Testis (tissue), 3 donors: ENCODE measurements around the gene ENAH. TPM values are rescaled to one million over a fixed set of nuclear protein-coding genes. Genes with fewer than 3 reads are reported as not detected.

ENCODE experiments used
- DNase-seq: peaks from one replicate; pipeline ENCODE4 v3.0.0-alpha.2; 2019
- H3K27ac ChIP-seq, 2 donors: fragments of 200-600 bp; sonication (generic); one replicate each; pipeline ENCODE4 v1.5.1; 2019
- H3K27me3 ChIP-seq: fragments of 200-600 bp; sonication (generic); one replicate; pipeline ENCODE4 v1.5.1; 2019
- H3K36me3 ChIP-seq: fragments of 200-600 bp; sonication (generic); one replicate; pipeline ENCODE4 v1.5.1; 2017; ENCODE audit warnings: low read depth; ENCODE audit errors: missing control alignments
- H3K4me1 ChIP-seq: fragments of 200-600 bp; sonication (generic); one replicate; pipeline ENCODE4 v1.5.1; 2019
- H3K4me3 ChIP-seq, 2 donors: fragments of 200-600 bp; sonication (generic); one replicate each; pipeline ENCODE4 v1.5.1; 2017 to 2019
- H3K9me3 ChIP-seq: fragments of 200-600 bp; sonication (generic); one replicate; pipeline ENCODE4 v1.5.1; 2017
- POLR2A ChIP-seq: fragments of 450-650 bp; IDR thresholded peaks from one replicate; pipeline ENCODE4 v1.6.1; 2017; ENCODE audit warnings: antibody characterized with exemption, mild to moderate bottlenecking, moderate library complexity
- WGBS, 2 donors: methylation state at CpG; one replicate each; pipeline ENCODE4 v1.1.5; 2018; 5-methylcytosine and 5-hydroxymethylcytosine counted together
- intact Hi-C: fragments of 100-400 bp; cut with DNase I; formaldehyde crosslinking; loops from one replicate; pipeline ENCODE4 v1.15.1; 2023; ENCODE audit warnings: low total_unique reads
- polyA plus RNA-seq: library from polyadenylated mRNA; stranded (reverse); fragments of 350-450 nt; fragmentation: Illumina TruSeq; extraction: RNeasy Lipid Tissue Mini Kit (QIAGEN cat#74804); gene quantifications from one replicate; pipeline ENCODE4 v1.2.3, GENCODE V29; 2014; ENCODE audit warnings: low read depth, low replicate concordance; ENCODE audit not compliant: insufficient read depth
- total RNA-seq, 2 donors: library from RNA; depleted of rRNA; stranded (reverse); fragments of >200 nt; gene quantifications; one replicate each; pipeline ENCODE4 v1.2.3, GENCODE V29; 2016
- TF ChIP-seq, protein P1 (sequence below), 3 experiments: fragments of 450-650 bp in 2 of 3; fragments of 200-600 bp in 1 of 3; sonication (generic) in 1 of 3; IDR thresholded peaks; one replicate each; pipeline ENCODE4 v1.5.1; 2016 to 2019; ENCODE audit warnings: antibody characterized with exemption in 3 of 3, mild to moderate bottlenecking in 2 of 3, moderate library complexity in 1 of 3

ENAH gene
- total and polyA plus RNA-seq, 3 donors from 2014 or later, result 84.3 to 132 (median 122) TPM

DNA sequence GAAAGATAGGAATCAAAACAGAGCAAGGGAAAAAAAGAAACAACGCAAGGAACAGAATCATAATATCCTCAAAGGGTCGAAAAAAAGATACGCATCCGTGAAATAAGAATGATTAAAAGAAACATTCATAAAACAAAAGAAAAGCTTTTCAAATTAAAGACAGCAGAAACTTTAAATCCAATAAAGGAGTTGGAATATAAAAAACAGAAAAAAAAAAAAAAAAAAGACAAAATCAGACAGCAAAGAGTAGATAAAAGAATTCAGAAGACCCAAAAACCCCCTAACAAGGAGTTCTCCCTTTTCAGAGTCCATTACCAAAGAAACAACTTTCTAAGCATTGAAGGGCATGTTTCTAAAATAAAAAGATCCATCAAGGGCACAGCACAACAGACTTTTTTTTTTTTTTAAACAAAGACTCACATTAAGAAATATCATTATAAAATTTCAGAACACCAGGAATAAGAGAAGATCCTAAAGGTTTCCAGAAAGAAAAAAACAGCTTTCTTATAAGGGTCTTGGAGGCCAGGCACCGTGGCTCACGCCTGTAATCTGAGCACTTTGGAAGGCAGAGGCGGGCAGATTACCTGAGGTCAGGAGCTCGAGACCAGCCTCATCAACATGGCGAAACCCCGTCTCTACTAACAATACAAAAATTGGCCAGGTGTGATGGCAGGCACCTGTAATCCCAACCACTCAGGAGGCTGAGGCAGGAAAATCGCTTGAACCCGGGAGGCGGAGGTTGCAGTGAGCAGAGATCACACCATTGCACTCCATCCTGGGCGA, 44.7 kb downstream of the ENAH start:
- Histone ChIP-seq H3K36me3 (no peaks in the 10 kb centered on the region), H3K27me3 (no peaks in the 10 kb centered on the region), H3K4me1 (peaks cover 29% of the 10 kb centered on the region), H3K27ac (peak overlapping the region; percentile 34 to 42), H3K9me3 (no peaks in the 10 kb centered on the region), H3K4me3 (no peak overlapping the region)
- no peak for TF ChIP-seq POLR2A
- TF ChIP-seq, protein P1, sequence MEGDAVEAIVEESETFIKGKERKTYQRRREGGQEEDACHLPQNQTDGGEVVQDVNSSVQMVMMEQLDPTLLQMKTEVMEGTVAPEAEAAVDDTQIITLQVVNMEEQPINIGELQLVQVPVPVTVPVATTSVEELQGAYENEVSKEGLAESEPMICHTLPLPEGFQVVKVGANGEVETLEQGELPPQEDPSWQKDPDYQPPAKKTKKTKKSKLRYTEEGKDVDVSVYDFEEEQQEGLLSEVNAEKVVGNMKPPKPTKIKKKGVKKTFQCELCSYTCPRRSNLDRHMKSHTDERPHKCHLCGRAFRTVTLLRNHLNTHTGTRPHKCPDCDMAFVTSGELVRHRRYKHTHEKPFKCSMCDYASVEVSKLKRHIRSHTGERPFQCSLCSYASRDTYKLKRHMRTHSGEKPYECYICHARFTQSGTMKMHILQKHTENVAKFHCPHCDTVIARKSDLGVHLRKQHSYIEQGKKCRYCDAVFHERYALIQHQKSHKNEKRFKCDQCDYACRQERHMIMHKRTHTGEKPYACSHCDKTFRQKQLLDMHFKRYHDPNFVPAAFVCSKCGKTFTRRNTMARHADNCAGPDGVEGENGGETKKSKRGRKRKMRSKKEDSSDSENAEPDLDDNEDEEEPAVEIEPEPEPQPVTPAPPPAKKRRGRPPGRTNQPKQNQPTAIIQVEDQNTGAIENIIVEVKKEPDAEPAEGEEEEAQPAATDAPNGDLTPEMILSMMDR (IDR thresholded peaks at IDR 0.05), result no peak
- intact Hi-C loops, result no loop called here
- WGBS, 2 donors, result 74 to 78% methylated on average over 12 to 14 of the region's 14 CpGs
- DNase-seq, result no peak

DNA sequence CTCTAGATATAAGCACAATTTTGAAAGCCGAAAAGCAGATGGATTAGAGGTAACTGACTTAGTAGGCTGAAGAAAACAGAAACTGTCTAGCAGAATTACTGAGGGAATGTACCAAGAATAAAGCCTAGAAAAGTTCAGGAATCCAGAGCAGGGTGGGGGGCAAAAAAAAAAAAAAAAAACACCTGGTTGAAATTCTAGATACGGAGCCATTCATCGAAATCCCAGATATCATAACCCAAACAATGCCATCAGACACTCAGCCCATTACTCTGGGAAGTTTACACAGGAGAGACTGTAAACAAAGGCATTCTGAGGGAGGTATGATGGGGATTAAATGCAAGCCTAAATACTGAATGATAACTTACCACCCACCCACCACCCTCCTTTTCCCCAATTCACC, 45.6 kb downstream of the ENAH start:
- DNase-seq, result no peak
- no peak for TF ChIP-seq POLR2A
- TF ChIP-seq, protein P1 (IDR thresholded peaks at IDR 0.05), result no peak
- Histone ChIP-seq H3K4me1 (peaks cover 29% of the 10 kb centered on the region), H3K9me3 (no peaks in the 10 kb centered on the region), H3K27ac (peak overlapping the region; percentile 36 to 42), H3K27me3 (no peaks in the 10 kb centered on the region), H3K4me3 (no peak overlapping the region), H3K36me3 (no peaks in the 10 kb centered on the region)
- intact Hi-C loops, result no loop called here
- WGBS, 2 donors, result 76 to 81% methylated on average over 3 of the region's 3 CpGs

DNA sequence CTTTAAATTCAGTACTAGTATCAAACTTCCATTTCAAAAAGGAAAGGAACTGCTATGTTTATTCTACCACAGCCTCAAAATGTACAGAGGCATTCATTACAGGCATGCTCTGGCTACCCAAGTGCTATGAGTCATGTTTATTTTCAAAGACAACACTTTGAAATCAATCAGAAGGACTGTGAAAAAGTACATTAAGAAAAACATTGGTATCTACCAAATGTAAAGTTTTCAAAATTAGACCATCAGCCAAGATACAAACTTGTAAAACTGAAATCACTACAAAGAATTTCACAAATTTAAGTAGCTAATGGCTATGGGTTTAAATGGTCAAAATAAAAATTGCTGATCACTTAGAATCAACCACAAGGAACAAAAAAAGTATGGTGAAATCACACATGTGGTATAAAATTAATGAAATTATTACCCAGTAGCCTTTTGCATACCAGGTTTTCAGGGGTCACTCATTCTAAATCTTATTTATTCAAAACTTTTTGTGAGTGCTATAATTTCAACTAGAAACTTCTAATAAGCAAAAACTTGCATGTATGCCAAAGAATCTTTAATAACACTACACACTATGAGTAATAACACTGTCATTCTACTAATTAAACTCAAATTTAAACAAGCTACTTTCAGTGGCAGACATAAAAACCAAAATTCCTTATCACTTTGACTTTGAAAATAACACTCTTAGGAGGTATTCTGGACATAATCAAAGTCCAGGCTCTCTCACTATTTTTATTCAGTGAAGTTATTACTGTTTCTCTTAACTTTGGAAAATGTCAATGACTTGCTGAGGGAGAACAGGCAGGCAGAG, 49.2 kb downstream of the ENAH start:
- DNase-seq, result no peak
- H3K4me1 ChIP-seq, result peaks cover 22% of the 10 kb centered on the region
- no peak for TF ChIP-seq POLR2A
- TF ChIP-seq, protein P1 (IDR thresholded peaks at IDR 0.05), result no peak
- no peaks in the 10 kb centered on the region for H3K36me3 ChIP-seq
- no peaks in the 10 kb centered on the region for H3K9me3 ChIP-seq
- no peak overlapping the region for H3K27ac ChIP-seq
- no peak overlapping the region for H3K4me3 ChIP-seq
- intact Hi-C loops, result no loop called here
- no peaks in the 10 kb centered on the region for H3K27me3 ChIP-seq

GRCh38 chr1:225602590-225603206, 50.2 kb downstream of the ENAH start:
- Histone ChIP-seq H3K27ac (peak overlapping the region in 1 of 2 donors; percentile 37), H3K36me3 (no peaks in the 10 kb centered on the region), H3K9me3 (no peaks in the 10 kb centered on the region), H3K4me3 (no peak overlapping the region), H3K27me3 (no peaks in the 10 kb centered on the region), H3K4me1 (peaks cover 14% of the 10 kb centered on the region)
- intact Hi-C loops, result no loop called here
- TF ChIP-seq, protein P1 (IDR thresholded peaks at IDR 0.05), result no peak
- TF ChIP-seq POLR2A, result no peak
- no peak for DNase-seq
- WGBS, 2 donors, result 24 to 25% methylated on average over 1 of the region's 1 CpG
